SU-DHL-6 (cell line): ENCODE measurements around the gene ATG4C.

Source experiments
- CTCF ChIP-seq: fragments of 200-600 bp; sonication (generic); IDR thresholded peaks from one replicate; pipeline ENCODE4 v1.5.1; 2017; ENCODE audit warnings: antibody characterized with exemption, mild to moderate bottlenecking, low read length, moderate library complexity; ENCODE audit not compliant: insufficient read depth, poor library complexity, severe bottlenecking
- EZH2phosphoT487 ChIP-seq: fragments of 200-600 bp; sonication (generic), shearing (Covaris generic); conservative IDR thresholded peaks from 2 replicates; pipeline ENCODE4 v1.6.1; 2018; ENCODE audit warnings: mild to moderate bottlenecking, antibody characterized with exemption, low read length, moderate library complexity, mixed read lengths

- TF ChIP-seq CTCF (no peak), EZH2phosphoT487 (no peak)
Observed at GRCh38 chr1:62903982-62904855, 120.3 kb downstream of the ATG4C start.
